Jurkat, Clone E6-1 (cell line): Measurements from ENCODE around the gene TMEM273.
A peak's percentile ranks its signal among the peaks of the same experiment; 100 is the strongest.

ENCODE experiments used
- DNase-seq: peaks from one replicate; pipeline ENCODE4 v3.0.0-alpha.2; 2011; ENCODE audit warnings: low read depth, low spot score
- H3K4me3 ChIP-seq: 2 replicates; pipeline ENCODE4 v1.5.1; 2011; ENCODE audit warnings: mild to moderate bottlenecking, low read length, control low read depth, moderate library complexity

The TMEM273 gene

DNA sequence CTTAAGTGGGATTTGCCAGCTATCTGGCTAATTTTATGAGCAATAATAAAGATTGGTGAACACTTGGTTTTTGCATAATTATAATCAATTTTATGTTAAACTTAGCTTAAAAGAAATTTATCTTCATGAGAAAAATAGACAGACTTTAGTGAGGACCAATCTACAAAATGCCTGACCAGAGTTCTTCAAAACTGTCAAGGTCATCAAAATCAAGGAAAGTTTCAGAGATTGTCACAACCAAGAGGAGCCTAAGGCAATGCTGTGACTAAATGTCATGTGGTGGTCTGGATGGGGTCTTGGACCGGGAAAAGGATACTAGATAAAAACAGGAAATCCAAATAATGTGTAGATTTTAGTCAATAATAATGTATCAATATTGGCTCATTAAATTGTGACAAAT is 36.7 kb downstream of the TMEM273 start:
- no peak overlapping the region for H3K4me3 ChIP-seq
- no peak for DNase-seq

DNA sequence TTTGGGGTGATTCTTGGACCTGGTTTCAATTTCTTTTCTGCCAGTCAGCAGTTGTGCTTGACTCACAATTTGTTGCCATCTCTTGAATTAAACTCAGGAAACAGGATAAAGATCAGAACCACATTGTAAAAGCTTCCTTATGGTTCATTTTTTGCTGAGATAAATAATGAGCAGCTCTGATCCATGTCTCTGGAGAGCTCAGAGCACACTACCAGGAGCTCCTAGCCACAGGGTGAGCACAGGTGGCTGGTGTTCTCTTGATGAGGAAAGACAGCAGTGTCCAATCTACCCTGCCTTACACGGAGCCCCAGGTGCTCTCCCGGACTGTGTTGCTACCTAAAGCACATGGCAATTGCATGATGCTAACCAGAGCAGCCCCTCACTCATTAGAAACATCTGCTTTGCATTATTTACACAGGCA is 37.2 kb downstream of the TMEM273 start:
- no peak overlapping the region for H3K4me3 ChIP-seq
- DNase-seq = no peak

DNA sequence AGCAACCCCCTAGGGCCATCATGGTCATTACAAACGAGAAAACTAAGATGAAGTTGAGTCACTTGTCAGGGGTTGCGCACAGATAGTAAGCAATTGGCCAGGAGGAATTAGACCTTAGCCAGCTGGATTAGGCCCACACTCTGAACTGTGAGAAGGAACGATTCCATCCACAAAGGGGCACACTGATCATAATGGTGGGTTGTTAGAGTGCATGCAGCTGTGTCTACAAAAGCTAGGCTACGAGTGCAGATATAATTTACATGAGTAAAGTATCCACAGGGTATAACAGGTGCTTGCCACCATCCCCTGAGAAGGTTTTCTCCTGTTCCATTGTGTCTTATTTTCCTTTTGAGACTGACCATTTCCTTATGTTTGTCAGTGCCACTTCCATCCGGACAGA is 37.8 kb downstream of the TMEM273 start:
- H3K4me3 ChIP-seq = no peak overlapping the region
- DNase-seq = no peak

DNA sequence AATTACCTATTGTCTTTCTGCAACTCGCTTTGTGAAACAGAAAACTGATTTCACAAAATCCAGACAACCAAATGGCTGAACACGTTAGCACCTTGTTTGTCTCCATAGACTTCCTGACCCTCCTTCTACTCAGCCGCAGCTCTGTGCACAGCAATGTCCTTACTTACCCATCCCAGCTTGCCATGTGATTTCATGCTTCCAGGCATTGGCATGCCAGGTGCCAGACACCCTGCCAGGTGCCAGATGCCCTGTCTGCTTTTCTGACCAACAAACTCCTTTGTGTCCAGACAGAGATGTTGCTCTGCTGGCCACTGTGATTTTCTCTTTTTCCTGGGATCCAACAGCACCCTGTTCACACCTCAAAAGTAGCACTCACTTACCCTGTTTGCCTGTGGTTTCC is 38.3 kb downstream of the TMEM273 start:
- DNase-seq = no peak
- no peak overlapping the region for H3K4me3 ChIP-seq

DNA sequence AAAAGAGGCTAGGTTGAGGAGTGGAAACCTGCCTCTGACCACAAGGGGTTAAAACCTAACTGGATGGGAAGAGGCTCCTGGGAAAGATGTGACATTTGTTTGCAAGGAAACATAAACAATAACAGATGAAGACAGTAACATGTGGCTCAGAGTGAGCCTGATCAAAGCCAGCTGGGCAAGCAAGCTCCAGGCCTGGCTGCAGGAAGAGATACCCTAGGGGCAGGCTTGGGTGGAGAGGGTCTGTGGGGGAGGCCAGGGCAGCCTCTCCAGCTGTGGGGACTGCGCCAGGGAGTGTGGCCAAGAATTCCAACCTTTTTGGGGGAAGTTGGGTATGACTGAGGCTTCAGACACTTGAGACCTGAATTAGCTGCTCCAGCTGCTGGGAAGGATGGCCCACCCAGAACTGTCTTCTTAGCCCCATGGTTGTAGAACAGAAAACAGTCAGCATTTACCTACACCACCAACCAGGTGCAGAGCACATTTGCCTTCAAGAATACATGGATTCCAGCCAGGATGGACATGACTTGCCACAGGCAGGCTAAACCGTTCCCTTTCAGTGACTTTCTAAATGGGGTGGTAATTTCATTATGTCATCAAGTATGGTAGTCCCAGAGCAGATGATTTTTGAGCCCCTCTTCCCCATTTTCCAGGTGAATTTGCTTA is 44.0 kb downstream of the TMEM273 start:
- H3K4me3 ChIP-seq = no peak overlapping the region
- no peak for DNase-seq

DNA sequence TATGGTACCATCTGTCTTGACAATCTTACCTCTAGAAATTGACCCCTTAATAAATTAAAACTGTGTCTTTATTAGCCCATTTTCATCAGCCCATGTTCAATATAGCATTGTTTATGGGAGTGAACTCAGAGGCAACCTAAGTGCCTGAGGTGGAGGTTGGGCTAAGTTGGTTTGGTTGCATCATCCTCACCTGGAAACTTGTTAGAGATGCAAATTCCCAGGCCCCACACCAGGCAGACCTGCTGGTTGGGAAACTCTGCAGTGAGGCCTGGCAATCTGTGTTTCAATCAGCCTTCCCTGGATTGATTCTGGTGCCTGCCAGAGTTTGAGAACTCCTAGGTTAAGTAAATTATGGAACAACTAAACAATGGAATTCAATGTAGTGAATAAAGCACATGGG is 44.9 kb downstream of the TMEM273 start:
- DNase-seq = no peak

DNA sequence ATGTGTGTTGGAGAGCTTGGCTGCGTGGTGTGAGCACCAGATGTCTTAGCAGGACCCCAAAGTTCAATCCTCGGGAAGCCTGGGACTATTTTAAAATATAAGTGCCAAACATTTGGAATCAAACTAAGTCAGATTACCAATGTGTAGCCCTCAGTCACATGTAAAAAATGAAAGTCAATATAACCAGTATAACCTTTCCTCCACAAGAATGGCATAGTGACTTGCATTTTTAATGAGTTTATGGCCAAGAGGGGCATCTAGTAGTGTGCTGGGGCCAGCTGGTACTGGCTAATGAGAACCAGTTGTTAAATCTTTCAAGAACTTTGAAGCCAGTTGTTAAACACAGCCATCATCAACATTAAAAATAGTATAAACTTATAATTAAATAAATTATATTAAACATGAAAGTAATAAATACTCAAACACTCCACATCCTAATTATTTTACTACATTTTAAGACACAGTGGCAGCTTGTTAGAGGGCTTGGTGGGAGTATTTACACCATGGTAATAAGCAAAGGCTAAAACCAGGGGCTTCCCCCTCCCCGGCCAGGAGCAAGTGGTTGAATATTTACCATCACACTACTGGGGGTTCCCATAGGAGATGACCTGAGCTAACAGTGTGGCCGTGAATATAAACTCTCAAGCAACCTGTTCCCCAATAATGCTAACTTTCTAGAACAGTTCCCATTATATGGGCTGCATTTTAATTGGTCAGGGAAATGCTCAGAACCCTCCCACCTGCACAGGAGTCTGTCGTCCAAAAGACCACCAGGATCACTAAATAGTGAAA is 46.5 kb downstream of the TMEM273 start:
- DNase-seq = no peak
- no peak overlapping the region for H3K4me3 ChIP-seq

More for the DNA sequence above, 44.9 kb downstream of the TMEM273 start:
- no peak overlapping the region for H3K4me3 ChIP-seq

DNA sequence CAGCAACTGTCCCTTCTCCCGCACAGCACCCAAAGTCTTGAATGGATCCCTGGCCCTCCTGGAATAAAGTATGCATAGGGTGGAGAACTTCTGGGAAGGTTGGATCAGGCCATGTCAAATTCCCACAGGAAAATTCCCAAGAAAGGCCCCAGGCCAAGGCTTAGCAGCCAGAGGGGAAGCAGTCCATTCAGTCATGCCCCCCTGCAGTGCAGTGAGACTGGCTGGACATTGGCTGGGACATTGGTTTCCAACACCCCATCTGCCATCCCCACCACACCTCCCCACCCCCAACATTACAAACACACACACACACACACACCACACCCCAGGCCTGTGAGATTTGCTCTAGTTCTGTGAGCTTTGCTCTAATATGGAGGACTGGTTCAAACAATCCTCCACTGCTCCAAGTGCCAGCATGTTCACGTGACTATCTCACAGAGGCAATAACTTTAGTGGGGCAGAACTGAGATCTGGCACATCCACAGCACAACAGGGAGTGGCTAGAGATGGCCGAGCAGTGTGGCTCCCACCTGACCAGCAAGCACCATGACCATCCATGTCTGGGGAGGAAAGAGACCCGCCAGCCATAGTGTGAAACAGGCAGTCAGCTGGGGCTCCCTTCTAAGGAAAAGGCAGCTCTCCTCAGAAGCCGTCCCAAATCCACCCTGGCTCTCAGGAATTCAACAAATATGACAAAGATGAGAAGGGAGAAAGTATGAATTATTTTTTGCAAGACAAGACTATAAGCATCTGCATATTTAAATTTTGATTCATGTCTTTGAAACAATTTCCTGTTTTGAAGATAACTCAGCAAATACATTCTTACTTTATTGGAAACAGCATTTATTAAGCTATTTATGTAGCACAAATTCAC is 47.6 kb downstream of the TMEM273 start:
- DNase-seq = no peak
- H3K4me3 ChIP-seq = no peak overlapping the region

DNA sequence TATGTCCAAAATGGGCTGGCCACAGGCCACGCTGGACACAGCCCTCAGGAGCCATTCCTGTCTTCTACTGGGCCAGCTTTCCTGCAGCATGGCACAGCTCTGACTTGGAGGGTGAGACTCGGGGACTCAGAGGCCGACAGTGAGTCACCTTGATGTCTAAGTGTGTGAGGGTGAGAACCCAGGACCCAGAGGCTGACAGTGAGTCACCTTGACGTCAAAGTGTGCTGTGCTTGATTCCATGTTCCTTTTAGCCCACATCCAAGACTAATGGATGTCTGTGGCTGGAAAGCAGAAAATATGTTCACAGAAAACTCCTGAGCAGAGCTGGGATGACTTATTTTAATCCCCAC is 48.4 kb downstream of the TMEM273 start:
- DNase-seq = no peak
- H3K4me3 ChIP-seq = no peak overlapping the region

DNA sequence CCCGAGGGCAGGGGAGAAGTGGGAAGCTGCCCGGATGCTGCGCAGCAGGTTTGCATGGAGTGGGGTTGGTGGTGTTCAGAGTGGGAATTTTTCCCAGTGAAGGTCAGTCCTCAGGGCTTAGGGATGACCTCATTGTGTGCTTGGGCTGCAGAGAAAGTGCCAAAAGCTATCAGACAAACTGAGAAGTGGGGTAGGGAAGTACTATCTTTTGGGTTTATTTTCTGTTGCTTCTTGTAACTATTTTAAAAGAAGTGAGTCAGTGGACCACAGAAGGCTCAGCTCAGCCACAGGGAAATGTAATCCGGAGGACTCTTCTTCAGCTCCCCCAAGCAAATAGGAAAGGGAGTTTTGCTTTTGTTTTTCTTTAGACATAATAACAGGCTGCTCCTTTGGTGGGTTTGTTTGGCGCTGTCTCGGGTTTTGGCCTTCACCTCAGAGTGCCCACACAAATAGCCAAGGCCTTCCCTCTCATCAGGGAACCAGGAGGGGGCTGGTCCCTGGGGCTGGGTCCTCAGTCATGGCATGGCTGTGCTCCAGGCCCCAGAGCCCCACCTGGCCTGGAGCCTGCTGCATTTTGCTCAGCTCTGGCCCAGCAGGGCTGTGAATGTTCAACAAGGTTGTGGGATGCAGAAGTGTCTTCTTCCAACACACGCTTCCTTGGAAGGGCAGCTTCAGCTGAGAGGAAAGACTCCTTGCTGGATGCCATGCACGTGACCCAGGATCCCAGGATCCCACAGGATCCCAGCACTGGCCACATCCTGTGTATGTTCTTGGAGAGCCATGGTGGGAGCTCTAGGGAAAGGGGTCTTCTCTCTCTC is 49.0 kb downstream of the TMEM273 start:
- H3K4me3 ChIP-seq = no peak overlapping the region
- no peak for DNase-seq

DNA sequence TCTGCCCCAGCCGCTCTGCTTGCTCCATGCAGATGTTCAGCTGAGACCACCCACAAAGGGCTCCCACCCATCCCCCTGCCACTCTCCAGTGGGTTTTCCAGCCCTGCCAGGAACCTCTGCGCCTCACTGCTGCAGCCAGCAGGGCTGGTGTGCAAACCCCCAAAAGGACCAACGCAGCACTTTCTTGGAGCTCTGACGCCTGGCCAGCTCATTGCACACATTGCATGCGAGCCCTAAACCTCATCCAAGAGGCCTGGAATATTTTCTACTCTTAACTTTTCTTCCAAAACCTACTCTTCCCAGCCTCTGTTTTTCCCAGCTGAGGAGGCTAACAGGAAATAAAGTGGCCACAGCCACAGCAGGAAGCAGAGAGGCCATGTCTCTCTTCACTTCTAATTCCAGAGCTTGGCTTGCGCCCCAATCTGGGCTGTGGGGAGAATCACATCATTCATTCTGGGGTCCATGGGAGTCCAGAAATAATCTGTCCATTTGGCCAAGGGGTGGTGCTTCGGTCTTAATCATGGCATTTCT is 49.8 kb downstream of the TMEM273 start:
- H3K4me3 ChIP-seq = no peak overlapping the region
- DNase-seq = no peak

DNA sequence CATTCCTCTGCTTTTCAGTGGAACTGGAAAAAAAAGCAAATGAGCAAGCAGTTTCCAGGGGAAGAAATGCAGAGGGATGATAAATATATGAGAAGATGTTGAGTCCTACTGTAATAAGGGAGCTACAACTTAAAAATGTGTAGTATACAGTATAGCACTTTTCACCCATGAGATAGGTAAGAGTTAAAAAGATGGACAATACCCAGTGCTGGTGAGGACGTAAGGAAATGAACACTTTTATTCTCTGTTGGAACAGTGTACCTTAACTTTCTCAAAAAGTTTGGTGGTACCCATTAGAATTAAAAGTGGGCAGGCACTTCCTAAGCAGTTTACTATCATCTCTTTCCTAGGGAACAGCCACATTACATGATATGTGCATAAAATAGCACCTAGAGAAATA is 51.7 kb downstream of the TMEM273 start:
- no peak for DNase-seq
- no peak overlapping the region for H3K4me3 ChIP-seq

DNA sequence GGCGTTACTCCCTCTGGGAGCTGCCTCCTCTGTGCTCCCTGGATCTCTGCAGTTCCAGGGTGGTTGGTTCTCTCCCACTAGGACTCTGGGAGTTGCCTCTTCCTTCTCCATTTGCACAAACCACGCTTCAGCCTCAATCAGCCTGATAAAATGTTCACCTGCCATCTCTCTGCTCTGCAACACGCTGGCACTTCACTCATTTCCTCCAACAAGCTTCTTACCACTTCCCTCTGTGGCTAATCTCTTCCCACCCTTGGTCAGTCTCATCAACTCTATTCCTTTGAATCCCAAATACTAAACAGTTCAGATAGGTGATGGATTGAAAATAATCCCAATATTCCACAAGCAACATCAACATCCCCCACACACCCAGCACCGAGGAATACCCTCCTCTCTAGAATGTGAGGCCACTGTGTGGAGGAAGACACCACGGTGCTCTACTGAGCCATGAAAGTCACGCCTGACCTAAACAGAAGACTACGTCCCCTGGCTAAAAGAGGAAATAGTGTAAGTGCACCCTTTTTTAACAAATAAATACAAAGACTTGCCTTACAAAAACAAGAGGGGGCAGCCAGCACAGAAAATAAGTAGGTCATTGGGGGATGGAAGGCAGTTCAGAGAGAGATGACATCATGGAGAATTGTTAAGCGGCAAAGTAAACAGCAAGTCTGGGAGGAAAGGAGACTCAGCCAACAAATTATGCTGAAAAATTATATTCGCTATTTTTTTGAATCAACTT is 52.4 kb downstream of the TMEM273 start:
- no peak overlapping the region for H3K4me3 ChIP-seq
- DNase-seq = no peak

DNA sequence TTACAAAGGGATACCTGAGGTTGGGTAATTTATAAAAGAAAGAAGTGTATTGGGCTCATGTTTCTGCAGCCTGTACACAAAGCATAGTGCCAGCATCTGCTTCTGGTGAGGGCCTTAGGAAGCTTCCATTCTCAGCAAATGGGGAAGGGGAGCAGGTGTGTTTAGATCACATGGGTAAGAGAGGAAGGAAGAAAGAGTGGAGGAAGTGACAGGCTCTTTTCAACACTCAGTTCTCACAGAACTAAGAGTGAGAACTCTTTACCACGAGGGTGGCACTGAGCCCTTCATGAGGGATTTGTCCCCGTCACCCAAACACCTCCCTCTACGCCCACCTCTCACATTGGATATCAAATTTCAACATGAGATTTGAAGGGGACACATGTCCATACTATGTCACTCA is 53.9 kb downstream of the TMEM273 start:
- DNase-seq = peak; percentile 15
- no peak overlapping the region for H3K4me3 ChIP-seq

DNA sequence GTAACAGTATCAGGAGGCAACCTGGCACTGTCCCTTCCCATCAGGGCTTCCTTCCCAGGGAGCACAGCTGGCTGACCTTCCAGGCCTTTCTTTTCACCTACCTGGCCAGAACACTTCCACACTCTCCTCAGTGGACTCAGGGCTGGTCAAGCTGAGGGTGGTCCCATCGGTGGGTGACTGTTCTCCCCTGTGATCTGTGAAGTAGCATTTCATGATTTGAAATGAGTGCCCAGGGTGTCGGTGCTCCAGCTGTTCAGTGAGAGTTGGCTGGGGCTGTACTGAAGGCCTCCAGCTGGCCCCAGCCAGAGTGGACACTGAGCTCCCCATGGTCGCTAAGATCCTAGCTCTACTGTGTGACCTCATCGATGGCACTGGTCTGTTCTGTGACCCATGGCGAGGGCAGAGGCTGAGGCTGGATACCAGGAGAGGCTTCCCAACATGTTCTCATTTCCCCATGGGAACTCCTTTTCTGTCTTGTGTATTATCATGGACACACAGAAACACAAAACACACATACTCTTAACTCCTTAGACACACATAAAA is 54.4 kb downstream of the TMEM273 start, which contains the start of gene FAM170B:
Gene FAM170B (minus strand): TSS at position 316 of the 543 bp plus-strand sequence. CDS start 103 bp downstream, at position 213.
- no peak for DNase-seq
- no peak within 1 kb of the TSS for H3K4me3 ChIP-seq

DNA sequence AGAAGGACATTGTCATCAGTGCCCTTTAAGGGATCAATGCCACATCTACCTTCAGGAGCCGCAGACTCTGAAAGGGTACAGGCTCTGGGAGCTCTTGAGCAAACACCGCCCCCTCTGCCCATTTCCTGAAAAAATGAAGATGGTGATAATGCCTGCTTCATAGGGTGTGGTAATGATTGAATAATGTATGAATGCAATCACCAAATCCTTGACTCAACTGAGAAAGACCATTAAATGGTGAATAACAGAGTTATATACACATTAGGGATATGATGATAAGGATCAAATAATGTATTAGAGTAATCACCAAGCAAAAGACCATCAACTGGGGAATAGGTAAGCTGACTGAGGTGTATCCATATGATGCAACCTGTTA is 55.8 kb downstream of the TMEM273 start:
- DNase-seq = no peak
- H3K4me3 ChIP-seq = no peak overlapping the region

DNA sequence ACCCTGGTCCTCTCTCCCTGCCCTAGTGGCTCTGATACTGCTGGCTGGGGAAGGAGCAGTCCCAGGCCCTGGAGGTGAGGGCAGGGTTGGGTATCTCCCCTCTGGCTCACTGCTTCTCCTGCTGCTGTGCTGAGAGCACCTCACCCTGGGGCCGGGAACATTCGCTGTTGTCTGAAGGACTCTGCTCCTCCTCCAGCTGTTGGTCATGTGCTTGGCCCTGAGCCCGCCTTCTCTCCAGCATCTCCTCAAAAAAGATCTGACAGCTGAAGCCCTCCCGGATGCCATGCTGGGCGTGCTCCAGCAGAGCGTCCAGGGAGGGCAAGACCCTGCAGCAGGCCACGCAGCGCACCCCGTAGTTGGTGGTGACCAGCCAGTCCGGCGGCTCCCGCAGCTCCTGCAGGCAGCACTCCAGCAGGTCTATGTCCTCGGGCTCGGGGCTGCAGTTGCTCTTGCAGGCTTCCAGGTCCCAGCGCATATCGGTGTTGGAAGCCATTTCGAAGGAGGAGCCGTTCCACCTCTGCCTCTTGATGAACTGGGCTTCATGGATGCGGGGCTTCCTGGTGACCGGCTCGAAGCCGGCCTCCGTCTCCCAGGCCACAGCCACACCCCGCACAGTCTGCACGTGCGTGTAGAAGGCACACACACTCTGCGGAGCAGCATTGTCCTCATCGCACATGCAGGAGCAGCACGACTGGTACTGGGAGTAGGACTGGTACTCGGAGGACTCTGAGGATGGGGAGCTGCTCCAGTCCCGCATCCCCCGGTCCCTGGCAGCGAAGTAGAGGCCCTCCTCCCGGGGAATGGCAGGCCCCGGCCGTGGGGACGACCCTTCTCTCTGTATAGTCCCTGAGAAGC is 56.5 kb downstream of the TMEM273 start:
- no peak overlapping the region for H3K4me3 ChIP-seq
- DNase-seq = no peak
